Raji (cell line): Measurements from ENCODE around the gene KCNJ12.

Experiments used
- POLR2A ChIP-seq: IDR thresholded peaks from 2 replicates; pipeline ENCODE4 v1.6.1; 2011; ENCODE audit warnings: low read depth, low read length, control low read depth; ENCODE audit not compliant: insufficient read depth

The KCNJ12 gene

GRCh38 chr17:21425321-21425720, 49.2 kb downstream of the KCNJ12 start:
- TF ChIP-seq POLR2A = no peak

GRCh38 chr17:21425736-21426135, 49.6 kb downstream of the KCNJ12 start:
- TF ChIP-seq POLR2A = no peak

- TF ChIP-seq POLR2A = no peak
These were observed 69.0 kb downstream of the KCNJ12 start for GRCh38 chr17:21445091-21445650.

- no peak for TF ChIP-seq POLR2A
These were observed 75.8 kb downstream of the KCNJ12 start for GRCh38 chr17:21451975-21452374.

GRCh38 chr17:21452377-21453143, 76.4 kb downstream of the KCNJ12 start:
- no peak for TF ChIP-seq POLR2A

GRCh38 chr17:21453144-21453898, 77.2 kb downstream of the KCNJ12 start:
- TF ChIP-seq POLR2A = no peak

- TF ChIP-seq POLR2A = no peak
These were observed 78.3 kb downstream of the KCNJ12 start for GRCh38 chr17:21454441-21454840.

- TF ChIP-seq POLR2A = no peak
These were observed 79.6 kb downstream of the KCNJ12 start for GRCh38 chr17:21455761-21456160.

- TF ChIP-seq POLR2A = no peak
These were observed 81.2 kb downstream of the KCNJ12 start for GRCh38 chr17:21457051-21458026.

- TF ChIP-seq POLR2A = no peak
These were observed 81.9 kb downstream of the KCNJ12 start for GRCh38 chr17:21458054-21458453.

GRCh38 chr17:21459536-21459935, 83.4 kb downstream of the KCNJ12 start:
- no peak for TF ChIP-seq POLR2A

GRCh38 chr17:21460358-21460757, 84.2 kb downstream of the KCNJ12 start:
- no peak for TF ChIP-seq POLR2A

- no peak for TF ChIP-seq POLR2A
These were observed 86.1 kb downstream of the KCNJ12 start for GRCh38 chr17:21462237-21462636.

- no peak for TF ChIP-seq POLR2A
These were observed 87.1 kb downstream of the KCNJ12 start for GRCh38 chr17:21463204-21463661.

- no peak for TF ChIP-seq POLR2A
These were observed 87.7 kb downstream of the KCNJ12 start for GRCh38 chr17:21463779-21464407.

GRCh38 chr17:21464611-21465021, 88.5 kb downstream of the KCNJ12 start:
- no peak for TF ChIP-seq POLR2A
